HG03139 (cell line): ENCODE data around the gene PIK3C2G.

Source experiments
- ATAC-seq: cut with Tn5 transposase; IDR thresholded peaks from one replicate; pipeline ENCODE4 v1.9.1; 2021; ENCODE audit not compliant: unreplicated experiment

Gene PIK3C2G

GRCh38 chr12:18339633-18340032, 78.3 kb downstream of the PIK3C2G start:
- ATAC-seq: no peak

GRCh38 chr12:18340186-18340585, 78.9 kb downstream of the PIK3C2G start:
- no peak for ATAC-seq

GRCh38 chr12:18340786-18341185, 79.5 kb downstream of the PIK3C2G start:
- ATAC-seq: no peak

- ATAC-seq: no peak
Observed at GRCh38 chr12:18343708-18344107, 82.4 kb downstream of the PIK3C2G start.

- no peak for ATAC-seq
Observed at GRCh38 chr12:18345021-18345735, 83.9 kb downstream of the PIK3C2G start.

- no peak for ATAC-seq
Observed at GRCh38 chr12:18352312-18352711, 91.0 kb downstream of the PIK3C2G start.

- no peak for ATAC-seq
Observed at GRCh38 chr12:18355429-18355828, 94.1 kb downstream of the PIK3C2G start.

- no peak for ATAC-seq
Observed at GRCh38 chr12:18358077-18358476, 96.8 kb downstream of the PIK3C2G start.

- no peak for ATAC-seq
Observed at GRCh38 chr12:18358930-18359329, 97.6 kb downstream of the PIK3C2G start.

- no peak for ATAC-seq
Observed at GRCh38 chr12:18361433-18361832, 100.1 kb downstream of the PIK3C2G start.

- ATAC-seq: no peak
Observed at GRCh38 chr12:18363321-18363720, 102.0 kb downstream of the PIK3C2G start.

GRCh38 chr12:18368594-18368993, 107.3 kb downstream of the PIK3C2G start:
- no peak for ATAC-seq

GRCh38 chr12:18373181-18373580, 111.9 kb downstream of the PIK3C2G start:
- ATAC-seq: no peak

GRCh38 chr12:18375131-18375530, 113.8 kb downstream of the PIK3C2G start:
- ATAC-seq: no peak

- ATAC-seq: no peak
Observed at GRCh38 chr12:18375583-18375982, 114.3 kb downstream of the PIK3C2G start.

GRCh38 chr12:18382236-18382885, 121.0 kb downstream of the PIK3C2G start:
- no peak for ATAC-seq

GRCh38 chr12:18383203-18383602, 121.9 kb downstream of the PIK3C2G start:
- ATAC-seq: no peak

- no peak for ATAC-seq
Observed at GRCh38 chr12:18387706-18388105, 126.4 kb downstream of the PIK3C2G start.

- no peak for ATAC-seq
Observed at GRCh38 chr12:18389820-18390219, 128.5 kb downstream of the PIK3C2G start.

- ATAC-seq: no peak
Observed at GRCh38 chr12:18391151-18391550, 129.8 kb downstream of the PIK3C2G start.

GRCh38 chr12:18394742-18395141, 133.4 kb downstream of the PIK3C2G start:
- ATAC-seq: no peak

GRCh38 chr12:18400186-18400585, 138.9 kb downstream of the PIK3C2G start:
- ATAC-seq: no peak
